Measurements from ENCODE around the gene NAGLU.

The NAGLU gene

GRCh38 chr17:42564815-42565522, 28.9 kb downstream of the NAGLU start:
- DNase-seq (ENCODE audit: low read depth in 2 of 2): no peak

- no peak for DNase-seq (ENCODE audit: low read depth in 2 of 2)
These were observed 29.6 kb downstream of the NAGLU start for GRCh38 chr17:42565523-42566214.

- peak in 1 of 2 experiments; percentile 5 for DNase-seq (ENCODE audit: low read depth in 2 of 2)
These were observed 30.3 kb downstream of the NAGLU start for GRCh38 chr17:42566215-42566882.

- DNase-seq (ENCODE audit: low read depth in 2 of 2): peak; percentile 85
These were observed 31.0 kb downstream of the NAGLU start, which contains the start of gene MLX for GRCh38 chr17:42566883-42567573. Gene MLX, plus strand, starts transcription at chr17:42567100. Its CDS starts 25 bp downstream, at chr17:42567125.

- DNase-seq (ENCODE audit: low read depth in 2 of 2): no peak
These were observed 32.5 kb downstream of the NAGLU start for GRCh38 chr17:42568341-42569111.

- no peak for DNase-seq (ENCODE audit: low read depth in 2 of 2)
These were observed 35.6 kb downstream of the NAGLU start for GRCh38 chr17:42571435-42572225.

GRCh38 chr17:42573095-42573494, 37.1 kb downstream of the NAGLU start:
- DNase-seq (ENCODE audit: low read depth in 2 of 2): no peak

GRCh38 chr17:42574463-42574862, 38.4 kb downstream of the NAGLU start:
- no peak for DNase-seq (ENCODE audit: low read depth in 2 of 2)

GRCh38 chr17:42577140-42577531, 41.1 kb downstream of the NAGLU start:
- DNase-seq (ENCODE audit: low read depth in 2 of 2): peak in 1 of 2 experiments; percentile 15

- DNase-seq (ENCODE audit: low read depth in 2 of 2): peak; percentile 89 to 96
These were observed 41.7 kb downstream of the NAGLU start, which contains the start of gene PSMC3IP for GRCh38 chr17:42577532-42578281. Gene PSMC3IP, minus strand, starts transcription at chr17:42577729. Its CDS starts 43 bp downstream, at chr17:42577686.

GRCh38 chr17:42578282-42578869, 42.3 kb downstream of the NAGLU start:
- DNase-seq (ENCODE audit: low read depth in 2 of 2): peak; percentile 49 to 76

GRCh38 chr17:42579794-42580551, 43.9 kb downstream of the NAGLU start:
- no peak for DNase-seq (ENCODE audit: low read depth in 2 of 2)

- DNase-seq (ENCODE audit: low read depth in 2 of 2): no peak
These were observed 45.8 kb downstream of the NAGLU start for GRCh38 chr17:42581744-42582270.

- DNase-seq (ENCODE audit: low read depth in 2 of 2): no peak
These were observed 48.8 kb downstream of the NAGLU start for GRCh38 chr17:42584880-42585279.

- DNase-seq (ENCODE audit: low read depth in 2 of 2): no peak
These were observed 49.3 kb downstream of the NAGLU start for GRCh38 chr17:42585353-42585752.

- DNase-seq (ENCODE audit: low read depth in 2 of 2): no peak
These were observed 50.6 kb downstream of the NAGLU start for GRCh38 chr17:42586514-42587230.

GRCh38 chr17:42590886-42591285, 54.8 kb downstream of the NAGLU start:
- no peak for DNase-seq (ENCODE audit: low read depth in 2 of 2)

- DNase-seq (ENCODE audit: low read depth in 2 of 2): no peak
These were observed 55.4 kb downstream of the NAGLU start for GRCh38 chr17:42591411-42591810.

Data from stimulated activated CD4-positive, alpha-beta T cell treated with anti-CD3 and anti-CD28 coated beads, Interleukin-12 subunit alpha, Interleukin-12 subunit beta, amount 100 ng/mL, for 24 hours (primary cell).